A549 treated with dexamethasone at 1 μM for 4 hours (cell line): ENCODE measurements around the gene STXBP5. TPM values are rescaled to one million over a fixed set of nuclear protein-coding genes. Genes with fewer than 3 reads are reported as not detected.

Experiments
- total RNA-seq: library from RNA; stranded (reverse); fragments of 200-300 nt; extraction: Qiagen RNA extraction; gene quantifications from 5 replicates; pipeline ENCODE4 v1.2.3, GENCODE V29; 2022

Gene STXBP5
- 11.5 to 20.5 TPM (median 18.1 TPM) in 5 replicates for total RNA-seq

GRCh38 chr6:147204060-147204785 lies at the start of gene STXBP5:
TSS of gene STXBP5 (plus strand) at chr6:147204417. CDS start at chr6:147204533, 116 bp downstream.

